Measurements from ENCODE around the gene NPEPL1.
"Not testable (repeated sequence)": the region's sequence is repeated elsewhere in the genome, so short reads cannot be mapped to it uniquely, and the experiment has no call there.

The NPEPL1 gene

GRCh38 chr20:58746620-58747019 is 54.0 kb downstream of the NPEPL1 start:
- Histone ChIP-seq H3K9me3 (ENCODE audit: control insufficient read depth in 5 of 5, low read length in 5 of 5) (peaks cover 0 to 2% (median 0%) of the 10 kb centered on the region in 5 donors), H3K9ac (ENCODE audit: low read length in 5 of 5) (no peak overlapping the region), H3K4me3 (ENCODE audit: low read depth in 1 of 5, low read length in 5 of 5) (no peak overlapping the region), H3K4me1 (ENCODE audit: control insufficient read depth in 5 of 5, insufficient read depth in 5 of 5, low read length in 5 of 5) (no peaks in the 10 kb centered on the region), H3K36me3 (ENCODE audit: control insufficient read depth in 5 of 5, insufficient read depth in 5 of 5, low read length in 5 of 5) (no peaks in the 10 kb centered on the region), H3K27me3 (ENCODE audit: control insufficient read depth in 5 of 5, insufficient read depth in 4 of 5, low read length in 5 of 5) (peaks cover 0 to 25% (median 11%) of the 10 kb centered on the region in 5 donors), H3K27ac (ENCODE audit: low read depth, low read length) (no peak overlapping the region)

GRCh38 chr20:58747211-58747610 is 54.6 kb downstream of the NPEPL1 start:
- Histone ChIP-seq H3K36me3 (ENCODE audit: control insufficient read depth in 5 of 5, insufficient read depth in 5 of 5, low read length in 5 of 5) (no peaks in the 10 kb centered on the region), H3K27ac (ENCODE audit: low read depth, low read length) (no peak overlapping the region), H3K4me1 (ENCODE audit: control insufficient read depth in 5 of 5, insufficient read depth in 5 of 5, low read length in 5 of 5) (no peaks in the 10 kb centered on the region), H3K9ac (ENCODE audit: low read length in 5 of 5) (no peak overlapping the region), H3K9me3 (ENCODE audit: control insufficient read depth in 5 of 5, low read length in 5 of 5) (peaks cover 0 to 2% (median 0%) of the 10 kb centered on the region in 5 donors), H3K27me3 (ENCODE audit: control insufficient read depth in 5 of 5, insufficient read depth in 4 of 5, low read length in 5 of 5) (peaks cover 0 to 25% (median 12%) of the 10 kb centered on the region in 5 donors), H3K4me3 (ENCODE audit: low read depth in 1 of 5, low read length in 5 of 5) (no peak overlapping the region)

- Histone ChIP-seq H3K27me3 (ENCODE audit: control insufficient read depth in 5 of 5, insufficient read depth in 4 of 5, low read length in 5 of 5) (peaks cover 5 to 27% (median 14%) of the 10 kb centered on the region in 5 donors), H3K27ac (ENCODE audit: low read depth, low read length) (no peak overlapping the region), H3K4me3 (ENCODE audit: low read depth in 1 of 5, low read length in 5 of 5) (no peak overlapping the region), H3K9me3 (ENCODE audit: control insufficient read depth in 5 of 5, low read length in 5 of 5) (peaks cover 0 to 1% (median 0%) of the 10 kb centered on the region in 5 donors), H3K9ac (ENCODE audit: low read length in 5 of 5) (no peak overlapping the region), H3K4me1 (ENCODE audit: control insufficient read depth in 5 of 5, insufficient read depth in 5 of 5, low read length in 5 of 5) (no peaks in the 10 kb centered on the region), H3K36me3 (ENCODE audit: control insufficient read depth in 5 of 5, insufficient read depth in 5 of 5, low read length in 5 of 5) (no peaks in the 10 kb centered on the region)
Observed at GRCh38 chr20:58748618-58749017, 56.0 kb downstream of the NPEPL1 start.

GRCh38 chr20:58749098-58749769 is 56.6 kb downstream of the NPEPL1 start:
- Histone ChIP-seq H3K27me3 (ENCODE audit: control insufficient read depth in 5 of 5, insufficient read depth in 4 of 5, low read length in 5 of 5) (peaks cover 10 to 26% (median 16%) of the 10 kb centered on the region in 5 donors), H3K4me1 (ENCODE audit: control insufficient read depth in 5 of 5, insufficient read depth in 5 of 5, low read length in 5 of 5) (no peaks in the 10 kb centered on the region), H3K9ac (ENCODE audit: low read length in 5 of 5) (no peak overlapping the region), H3K36me3 (ENCODE audit: control insufficient read depth in 5 of 5, insufficient read depth in 5 of 5, low read length in 5 of 5) (no peaks in the 10 kb centered on the region), H3K9me3 (ENCODE audit: control insufficient read depth in 5 of 5, low read length in 5 of 5) (no peaks in the 10 kb centered on the region), H3K27ac (ENCODE audit: low read depth, low read length) (no peak overlapping the region), H3K4me3 (ENCODE audit: low read depth in 1 of 5, low read length in 5 of 5) (no peak overlapping the region)

- no peaks in the 10 kb centered on the region for H3K36me3 ChIP-seq (ENCODE audit: control insufficient read depth in 5 of 5, insufficient read depth in 5 of 5, low read length in 5 of 5)
- no peaks in the 10 kb centered on the region for H3K4me1 ChIP-seq (ENCODE audit: control insufficient read depth in 5 of 5, insufficient read depth in 5 of 5, low read length in 5 of 5)
- H3K9me3 ChIP-seq (ENCODE audit: control insufficient read depth in 5 of 5, low read length in 5 of 5): no peaks in the 10 kb centered on the region
- no peak overlapping the region for H3K27ac ChIP-seq (ENCODE audit: low read depth, low read length)
- peaks cover 10 to 25% (median 16%) of the 10 kb centered on the region in 5 donors for H3K27me3 ChIP-seq (ENCODE audit: control insufficient read depth in 5 of 5, insufficient read depth in 4 of 5, low read length in 5 of 5)
- no peak overlapping the region for H3K4me3 ChIP-seq (ENCODE audit: low read depth in 1 of 5, low read length in 5 of 5)
- H3K9ac ChIP-seq (ENCODE audit: low read length in 5 of 5): no peak overlapping the region
Observed at GRCh38 chr20:58749979-58750378, 57.4 kb downstream of the NPEPL1 start.

GRCh38 chr20:58750706-58751105 is 58.1 kb downstream of the NPEPL1 start:
- not testable (repeated sequence) for H3K9me3 ChIP-seq (ENCODE audit: control insufficient read depth in 5 of 5, low read length in 5 of 5); H3K36me3 ChIP-seq (ENCODE audit: control insufficient read depth in 5 of 5, insufficient read depth in 5 of 5, low read length in 5 of 5); H3K4me1 ChIP-seq (ENCODE audit: control insufficient read depth in 5 of 5, insufficient read depth in 5 of 5, low read length in 5 of 5); H3K9ac ChIP-seq (ENCODE audit: low read length in 5 of 5); H3K27ac ChIP-seq (ENCODE audit: low read depth, low read length); H3K4me3 ChIP-seq (ENCODE audit: low read depth in 1 of 5, low read length in 5 of 5)
- H3K27me3 ChIP-seq (ENCODE audit: control insufficient read depth in 5 of 5, insufficient read depth in 4 of 5, low read length in 5 of 5): peaks cover 9 to 23% (median 19%) of the 10 kb centered on the region in 5 donors

GRCh38 chr20:58751979-58752378 is 59.4 kb downstream of the NPEPL1 start:
- Histone ChIP-seq H3K27me3 (ENCODE audit: control insufficient read depth in 5 of 5, insufficient read depth in 4 of 5, low read length in 5 of 5) (peaks cover 10 to 24% (median 15%) of the 10 kb centered on the region in 5 donors), H3K27ac (ENCODE audit: low read depth, low read length) (no peak overlapping the region), H3K4me1 (ENCODE audit: control insufficient read depth in 5 of 5, insufficient read depth in 5 of 5, low read length in 5 of 5) (no peaks in the 10 kb centered on the region), H3K9me3 (ENCODE audit: control insufficient read depth in 5 of 5, low read length in 5 of 5) (no peaks in the 10 kb centered on the region), H3K36me3 (ENCODE audit: control insufficient read depth in 5 of 5, insufficient read depth in 5 of 5, low read length in 5 of 5) (no peaks in the 10 kb centered on the region), H3K9ac (ENCODE audit: low read length in 5 of 5) (no peak overlapping the region), H3K4me3 (ENCODE audit: low read depth in 1 of 5, low read length in 5 of 5) (no peak overlapping the region)

- no peaks in the 10 kb centered on the region for H3K4me1 ChIP-seq (ENCODE audit: control insufficient read depth in 5 of 5, insufficient read depth in 5 of 5, low read length in 5 of 5)
- H3K9ac ChIP-seq (ENCODE audit: low read length in 5 of 5): no peak overlapping the region
- no peaks in the 10 kb centered on the region for H3K36me3 ChIP-seq (ENCODE audit: control insufficient read depth in 5 of 5, insufficient read depth in 5 of 5, low read length in 5 of 5)
- H3K27me3 ChIP-seq (ENCODE audit: control insufficient read depth in 5 of 5, insufficient read depth in 4 of 5, low read length in 5 of 5): peaks cover 10 to 22% (median 15%) of the 10 kb centered on the region in 5 donors
- no peak overlapping the region for H3K27ac ChIP-seq (ENCODE audit: low read depth, low read length)
- no peaks in the 10 kb centered on the region for H3K9me3 ChIP-seq (ENCODE audit: control insufficient read depth in 5 of 5, low read length in 5 of 5)
- H3K4me3 ChIP-seq (ENCODE audit: low read depth in 1 of 5, low read length in 5 of 5): no peak overlapping the region
Observed at GRCh38 chr20:58752565-58752964, 60.0 kb downstream of the NPEPL1 start.

GRCh38 chr20:58753267-58753921 is 60.8 kb downstream of the NPEPL1 start:
- Histone ChIP-seq H3K9ac (ENCODE audit: low read length in 5 of 5) (no peak overlapping the region), H3K36me3 (ENCODE audit: control insufficient read depth in 5 of 5, insufficient read depth in 5 of 5, low read length in 5 of 5) (no peaks in the 10 kb centered on the region), H3K4me3 (ENCODE audit: low read depth in 1 of 5, low read length in 5 of 5) (no peak overlapping the region), H3K27me3 (ENCODE audit: control insufficient read depth in 5 of 5, insufficient read depth in 4 of 5, low read length in 5 of 5) (peaks cover 10 to 18% (median 15%) of the 10 kb centered on the region in 5 donors), H3K9me3 (ENCODE audit: control insufficient read depth in 5 of 5, low read length in 5 of 5) (no peaks in the 10 kb centered on the region), H3K4me1 (ENCODE audit: control insufficient read depth in 5 of 5, insufficient read depth in 5 of 5, low read length in 5 of 5) (no peaks in the 10 kb centered on the region), H3K27ac (ENCODE audit: low read depth, low read length) (no peak overlapping the region)

GRCh38 chr20:58753922-58754551 is 61.4 kb downstream of the NPEPL1 start:
- no peak overlapping the region for H3K9ac ChIP-seq (ENCODE audit: low read length in 5 of 5)
- H3K4me1 ChIP-seq (ENCODE audit: control insufficient read depth in 5 of 5, insufficient read depth in 5 of 5, low read length in 5 of 5): no peaks in the 10 kb centered on the region
- no peak overlapping the region for H3K4me3 ChIP-seq (ENCODE audit: low read depth in 1 of 5, low read length in 5 of 5)
- no peaks in the 10 kb centered on the region for H3K9me3 ChIP-seq (ENCODE audit: control insufficient read depth in 5 of 5, low read length in 5 of 5)
- H3K27me3 ChIP-seq (ENCODE audit: control insufficient read depth in 5 of 5, insufficient read depth in 4 of 5, low read length in 5 of 5): peaks cover 10 to 18% (median 16%) of the 10 kb centered on the region in 5 donors
- H3K27ac ChIP-seq (ENCODE audit: low read depth, low read length): no peak overlapping the region
- H3K36me3 ChIP-seq (ENCODE audit: control insufficient read depth in 5 of 5, insufficient read depth in 5 of 5, low read length in 5 of 5): no peaks in the 10 kb centered on the region

Data from subcutaneous abdominal adipose tissue (tissue), 5 donors.